Stimulated activated naive B cell treated with anti-CD40 and anti-IgM and Interleukin-4, amounts not matched to agents 10 μg/mL and 1 μg/mL and 100 μg/mL, for 72 hours (primary cell): ENCODE measurements around the gene MARCHF2.

Experiments used
- ATAC-seq, 2 donors: fragments of 150-1000 bp; cut with Tn5 transposase; replicated peaks; 2 replicates each; pipeline ENCODE4 v1.10.0; 2021; ENCODE audit warnings: moderate library complexity in 1 of 2
- DNase-seq: peaks from one replicate; pipeline ENCODE4 v3.0.0; 2021
- H3K27ac Mint-ChIP-seq: one replicate; pipeline ENCODE4 v1.8.0; 2022; ENCODE audit warnings: mild to moderate bottlenecking, mixed read lengths
- H3K27me3 Mint-ChIP-seq, 2 donors: one replicate each; pipeline ENCODE4 v1.8.0; 2022; ENCODE audit warnings: mixed read lengths in 2 of 2
- H3K36me3 Mint-ChIP-seq, 2 donors: one replicate each; pipeline ENCODE4 v1.8.0; 2022; ENCODE audit warnings: mixed read lengths in 2 of 2, mild to moderate bottlenecking in 1 of 2
- H3K4me1 Mint-ChIP-seq, 2 donors: one replicate each; pipeline ENCODE4 v1.8.0; 2022; ENCODE audit warnings: mixed read lengths in 2 of 2, mild to moderate bottlenecking in 1 of 2
- H3K4me3 Mint-ChIP-seq, 2 donors: one replicate each; pipeline ENCODE4 v1.8.0; 2022; ENCODE audit warnings: mild to moderate bottlenecking in 2 of 2, mixed read lengths in 2 of 2, moderate library complexity in 1 of 2
- H3K9me3 Mint-ChIP-seq, 2 donors: one replicate each; pipeline ENCODE4 v1.8.0; 2022; ENCODE audit warnings: mixed read lengths in 2 of 2, mild to moderate bottlenecking in 1 of 2

Gene MARCHF2

DNA sequence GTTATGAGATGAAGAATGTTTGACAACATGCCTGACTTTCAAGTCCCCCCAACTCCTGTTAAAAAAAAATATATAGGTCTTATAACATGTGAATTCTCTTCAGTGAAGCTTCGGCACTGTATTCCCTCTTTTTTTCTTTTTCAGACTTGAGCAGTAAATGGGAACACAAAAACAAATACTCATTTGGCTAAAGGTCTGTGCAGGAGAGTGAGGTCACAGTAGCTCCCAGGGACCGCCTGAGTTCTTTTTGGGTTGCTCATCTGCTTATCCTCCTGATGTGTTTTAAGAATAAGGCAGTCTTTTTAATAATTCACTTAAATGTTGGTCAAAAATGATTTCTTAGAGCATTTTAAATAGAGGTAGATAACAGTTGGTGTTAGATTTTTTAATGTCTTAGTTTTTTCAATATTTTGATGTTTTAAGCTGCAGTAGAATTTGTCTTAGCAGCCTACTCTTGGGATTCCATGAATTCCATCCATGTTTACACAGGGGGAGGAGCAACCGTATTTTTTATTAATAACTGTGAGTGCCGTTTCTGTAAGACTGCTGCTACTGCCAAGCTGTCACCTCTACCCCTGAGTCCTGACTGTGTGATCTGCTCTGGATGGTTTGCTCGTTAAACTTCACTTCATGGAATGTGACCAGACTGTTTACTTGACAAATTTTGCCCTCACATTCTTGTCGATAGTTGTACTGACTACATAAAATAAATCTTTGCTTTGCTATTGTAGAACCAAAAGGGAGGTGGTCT is 46.6 kb downstream of the MARCHF2 start:
- ATAC-seq (no peak), DNase-seq (no peak)
- peaks cover 21 to 46% of the 10 kb centered on the region in 2 donors for H3K4me1 Mint-ChIP-seq
- H3K4me3 Mint-ChIP-seq = no peak overlapping the region
- H3K9me3 Mint-ChIP-seq = no peaks in the 10 kb centered on the region
- H3K36me3 Mint-ChIP-seq = peaks cover 25 to 43% of the 10 kb centered on the region in 2 donors
- H3K27ac Mint-ChIP-seq = no peak overlapping the region
- H3K27me3 Mint-ChIP-seq = no peaks in the 10 kb centered on the region

DNA sequence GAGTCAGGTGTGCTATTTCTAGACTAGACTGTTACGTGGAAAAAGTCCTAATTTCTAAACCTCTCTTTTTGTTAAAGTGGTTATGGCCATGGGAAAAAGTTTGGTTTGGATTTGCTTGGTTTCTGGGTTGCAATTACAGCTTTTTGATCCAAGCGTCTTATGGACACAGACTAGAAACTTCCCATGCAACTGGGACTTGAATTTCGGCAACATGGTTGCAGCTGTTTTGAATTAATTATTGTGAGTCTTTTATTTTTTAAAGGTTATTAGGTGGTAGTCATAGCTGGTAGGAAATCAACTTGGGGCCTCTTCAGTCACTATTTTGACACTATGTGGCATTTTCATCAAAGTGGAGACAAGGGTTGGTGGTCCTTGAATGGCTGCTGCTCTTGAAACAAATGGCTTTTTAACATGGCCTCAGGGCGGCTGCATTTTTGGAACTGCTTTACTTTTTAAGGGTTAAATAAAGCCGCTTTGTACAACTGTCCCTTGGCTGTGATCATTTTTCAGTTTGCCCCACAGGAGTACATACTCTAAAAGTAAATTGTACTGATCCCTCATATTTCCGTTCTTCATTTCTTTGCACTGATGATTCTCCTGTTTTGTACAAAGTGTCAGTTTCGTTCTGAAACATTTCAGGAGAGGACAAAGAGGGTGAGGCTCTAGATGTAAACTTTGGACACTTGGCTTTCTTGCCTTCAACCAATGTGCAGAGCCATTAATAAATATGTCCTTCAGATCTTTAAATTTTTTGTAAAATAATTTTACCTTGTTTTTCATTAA is 47.6 kb downstream of the MARCHF2 start:
- no peak for ATAC-seq

GRCh38 chr19:8461376-8461775 is 48.3 kb downstream of the MARCHF2 start:
- DNase-seq (no peak), ATAC-seq (no peak)
- H3K9me3 Mint-ChIP-seq = no peaks in the 10 kb centered on the region
- no peak overlapping the region for H3K27ac Mint-ChIP-seq
- H3K27me3 Mint-ChIP-seq = no peaks in the 10 kb centered on the region
- H3K4me3 Mint-ChIP-seq = no peak overlapping the region
- H3K36me3 Mint-ChIP-seq = peaks cover 30 to 45% of the 10 kb centered on the region in 2 donors
- peaks cover 21 to 30% of the 10 kb centered on the region in 2 donors for H3K4me1 Mint-ChIP-seq

More for the DNA sequence above, 47.6 kb downstream of the MARCHF2 start:
- Mint-ChIP-seq H3K4me3 (no peak overlapping the region), H3K4me1 (peaks cover 21 to 36% of the 10 kb centered on the region in 2 donors), H3K9me3 (no peaks in the 10 kb centered on the region), H3K36me3 (peaks cover 28 to 45% of the 10 kb centered on the region in 2 donors), H3K27me3 (no peaks in the 10 kb centered on the region), H3K27ac (no peak overlapping the region)
- no peak for DNase-seq

- H3K27ac Mint-ChIP-seq = no peak overlapping the region
These were observed 48.8 kb downstream of the MARCHF2 start for GRCh38 chr19:8461891-8462290.

GRCh38 chr19:8462571-8462970 is 49.5 kb downstream of the MARCHF2 start:
- ATAC-seq = no peak
- Mint-ChIP-seq H3K27me3 (no peaks in the 10 kb centered on the region), H3K9me3 (no peaks in the 10 kb centered on the region), H3K27ac (no peak overlapping the region), H3K4me3 (no peak overlapping the region), H3K36me3 (peaks cover 40 to 52% of the 10 kb centered on the region in 2 donors), H3K4me1 (peaks cover 19 to 25% of the 10 kb centered on the region in 2 donors)
- no peak for DNase-seq

More at GRCh38 chr19:8461891-8462290, 48.8 kb downstream of the MARCHF2 start:
- H3K36me3 Mint-ChIP-seq = peaks cover 33 to 47% of the 10 kb centered on the region in 2 donors
- no peaks in the 10 kb centered on the region for H3K9me3 Mint-ChIP-seq
- H3K4me1 Mint-ChIP-seq = peaks cover 19 to 25% of the 10 kb centered on the region in 2 donors
- ATAC-seq (no peak), DNase-seq (no peak)
- no peak overlapping the region for H3K4me3 Mint-ChIP-seq
- H3K27me3 Mint-ChIP-seq = no peaks in the 10 kb centered on the region

DNA sequence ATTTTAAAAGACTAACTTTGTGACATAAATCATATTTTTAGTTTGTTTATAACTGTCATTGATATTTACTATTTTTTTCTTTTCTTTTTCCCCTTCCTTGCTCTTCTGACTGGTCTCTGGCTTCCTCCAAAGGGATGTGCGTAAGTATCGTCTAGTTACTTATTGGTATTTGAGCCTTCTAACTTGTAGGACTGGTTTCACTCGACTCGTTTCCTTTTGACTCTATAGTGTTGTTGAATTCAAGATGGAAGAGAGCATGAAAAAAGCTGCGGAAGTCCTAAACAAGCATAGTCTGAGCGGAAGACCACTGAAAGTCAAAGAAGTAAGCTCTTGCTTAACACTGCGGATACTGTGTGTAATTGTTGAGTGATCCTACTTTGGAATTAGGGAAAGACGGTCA is 50.3 kb downstream of the MARCHF2 start:
- no peak overlapping the region for H3K27ac Mint-ChIP-seq
- peaks cover 46 to 56% of the 10 kb centered on the region in 2 donors for H3K36me3 Mint-ChIP-seq
- no peak for DNase-seq

DNA sequence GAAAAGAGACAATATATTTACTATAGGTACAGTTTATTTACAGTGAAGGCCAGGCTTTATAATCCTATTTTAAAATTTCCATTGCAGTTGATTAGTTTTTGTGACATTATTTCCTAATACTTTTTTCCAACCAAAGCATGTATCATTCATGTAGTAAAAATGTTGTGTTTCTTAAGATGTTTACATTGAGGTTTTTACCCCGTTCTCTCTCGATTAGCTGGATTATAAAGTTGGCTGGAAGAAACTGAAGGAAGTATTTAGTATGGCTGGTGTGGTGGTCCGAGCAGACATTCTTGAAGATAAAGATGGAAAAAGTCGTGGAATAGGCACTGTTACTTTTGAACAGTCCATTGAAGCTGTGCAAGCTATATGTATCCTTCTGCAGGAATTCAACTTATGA is 52.9 kb downstream of the MARCHF2 start:
- no peaks in the 10 kb centered on the region for H3K27me3 Mint-ChIP-seq
- H3K4me1 Mint-ChIP-seq = peaks cover 7 to 17% of the 10 kb centered on the region in 2 donors
- no peak for DNase-seq
- H3K27ac Mint-ChIP-seq = no peak overlapping the region
- peaks cover 60 to 76% of the 10 kb centered on the region in 2 donors for H3K36me3 Mint-ChIP-seq
- H3K9me3 Mint-ChIP-seq = no peaks in the 10 kb centered on the region
- no peak overlapping the region for H3K4me3 Mint-ChIP-seq
- no peak for ATAC-seq

More for the DNA sequence above, 50.3 kb downstream of the MARCHF2 start:
- Mint-ChIP-seq H3K9me3 (no peaks in the 10 kb centered on the region), H3K4me3 (no peak overlapping the region), H3K27me3 (no peaks in the 10 kb centered on the region), H3K4me1 (peaks cover 17 to 21% of the 10 kb centered on the region in 2 donors)
- no peak for ATAC-seq

- DNase-seq = no peak
- no peak for ATAC-seq
- H3K4me1 Mint-ChIP-seq = peaks cover 21 to 27% of the 10 kb centered on the region in 2 donors
- no peaks in the 10 kb centered on the region for H3K27me3 Mint-ChIP-seq
- no peaks in the 10 kb centered on the region for H3K9me3 Mint-ChIP-seq
- H3K4me3 Mint-ChIP-seq = no peak overlapping the region
- H3K36me3 Mint-ChIP-seq = peaks cover 55 to 71% of the 10 kb centered on the region in 2 donors
- H3K27ac Mint-ChIP-seq = no peak overlapping the region
These were observed 55.0 kb downstream of the MARCHF2 start for GRCh38 chr19:8468124-8468523.

DNA sequence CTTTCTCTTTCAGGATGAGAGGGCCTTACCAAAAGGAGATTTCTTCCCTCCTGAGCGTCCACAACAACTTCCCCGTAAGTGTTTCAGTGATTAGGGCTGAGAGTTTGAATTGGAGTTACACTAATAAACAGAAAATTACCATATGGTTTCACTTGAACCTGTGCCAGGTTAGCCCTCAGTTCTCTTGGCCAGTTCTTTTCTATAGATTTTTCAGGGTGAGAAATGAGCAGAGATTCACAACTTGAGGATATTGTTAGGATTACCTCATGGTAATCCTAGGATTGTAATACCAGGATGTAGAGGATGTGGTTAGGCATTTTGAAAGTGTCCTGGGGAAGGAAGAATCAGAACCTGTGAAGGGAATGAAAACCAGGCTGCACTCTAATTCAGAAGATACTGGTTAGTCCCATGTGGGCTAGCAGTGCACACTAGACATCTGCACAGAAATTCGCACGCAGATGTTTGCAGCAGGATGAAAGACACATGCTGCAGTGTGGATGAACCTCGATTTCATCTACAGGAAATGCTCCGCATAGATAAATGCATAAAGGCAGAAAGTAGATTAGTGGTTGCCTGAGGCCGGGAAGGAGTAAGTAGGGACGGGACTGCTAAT is 55.8 kb downstream of the MARCHF2 start:
- Mint-ChIP-seq H3K36me3 (peaks cover 55 to 70% of the 10 kb centered on the region in 2 donors), H3K9me3 (no peaks in the 10 kb centered on the region), H3K27me3 (no peaks in the 10 kb centered on the region), H3K4me3 (no peak overlapping the region), H3K27ac (peak overlapping the region; percentile 6), H3K4me1 (peaks cover 23 to 35% of the 10 kb centered on the region in 2 donors)
- ATAC-seq = no peak
- DNase-seq = no peak

DNA sequence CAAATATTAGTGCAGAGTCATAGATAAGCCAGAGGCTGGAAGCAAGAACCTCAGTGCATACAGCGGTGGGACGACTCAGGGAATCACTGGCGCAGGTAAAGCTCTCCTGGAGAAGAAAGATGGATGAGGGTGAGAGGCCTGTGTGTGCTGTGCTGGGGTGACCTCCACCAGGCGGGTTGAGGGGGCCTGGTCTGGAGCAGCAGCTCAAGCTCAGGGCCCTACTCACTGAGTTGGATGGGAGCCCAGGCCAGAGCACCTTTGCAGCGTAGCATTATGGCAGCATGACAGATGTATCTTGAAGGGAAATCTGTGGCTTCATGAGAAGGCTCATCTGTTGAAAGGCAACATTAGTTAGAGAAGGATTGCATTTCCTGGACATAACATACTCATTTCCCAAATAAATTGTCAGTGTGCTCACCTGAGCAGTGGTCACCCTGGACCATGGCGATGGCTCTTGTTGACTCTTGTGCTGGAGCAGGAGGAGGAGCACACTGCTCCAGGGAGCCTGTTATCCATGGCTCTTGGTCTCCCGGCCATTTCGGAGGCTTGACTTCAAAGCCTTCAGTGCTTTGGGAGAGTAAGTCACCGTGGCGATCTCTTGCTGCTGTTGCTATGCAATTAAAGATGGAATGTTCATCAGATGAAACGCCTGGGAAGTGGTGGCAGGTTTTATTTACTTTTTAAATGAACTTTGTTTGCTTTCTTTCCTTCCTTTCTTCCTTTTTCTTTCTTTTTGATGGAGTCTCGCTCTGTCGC is 56.7 kb downstream of the MARCHF2 start:
- Mint-ChIP-seq H3K4me3 (no peak overlapping the region), H3K27ac (peak overlapping the region; percentile 66), H3K36me3 (peaks cover 62 to 69% of the 10 kb centered on the region in 2 donors), H3K4me1 (peaks cover 31 to 44% of the 10 kb centered on the region in 2 donors), H3K27me3 (no peaks in the 10 kb centered on the region), H3K9me3 (no peaks in the 10 kb centered on the region)
- DNase-seq = no peak
- no peak for ATAC-seq

DNA sequence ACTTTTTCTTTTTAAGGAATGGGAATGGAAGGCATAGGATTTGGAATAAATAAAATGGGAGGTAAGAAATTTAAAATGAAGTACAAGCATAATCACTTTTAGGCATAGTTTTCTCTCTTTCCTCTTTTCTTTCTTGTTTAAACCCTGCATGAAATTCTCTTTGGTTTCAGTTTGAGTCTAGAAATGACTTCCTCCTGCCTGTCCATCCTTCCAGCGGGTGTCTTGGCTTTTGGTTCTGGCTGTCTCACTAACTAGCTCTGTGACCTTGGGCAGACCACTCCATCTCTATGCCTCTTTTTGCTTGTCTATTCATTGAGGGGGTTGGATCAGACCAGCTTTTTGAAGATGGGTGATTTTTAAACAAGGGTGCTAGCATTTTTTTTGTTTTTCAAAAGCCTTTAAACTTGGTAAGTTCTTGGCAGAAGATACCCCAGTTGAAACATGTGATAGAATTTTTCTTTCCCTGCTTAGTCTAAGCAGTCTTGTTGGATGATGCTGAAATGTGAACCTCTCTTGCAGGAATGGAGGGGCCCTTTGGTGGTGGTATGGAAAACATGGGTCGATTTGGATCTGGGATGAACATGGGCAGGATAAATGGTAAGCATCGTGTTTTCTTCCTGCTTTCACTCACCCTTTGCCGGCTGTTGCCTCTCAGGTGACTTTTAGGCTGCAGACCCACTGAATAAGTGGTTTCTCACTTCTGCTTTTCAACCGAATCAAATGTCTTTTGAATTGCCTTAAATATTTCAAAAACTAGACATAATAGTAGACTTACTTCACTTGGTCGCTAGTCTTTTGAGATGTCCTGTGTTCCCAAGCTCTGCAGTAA is 60.8 kb downstream of the MARCHF2 start:
- Mint-ChIP-seq H3K27ac (peak overlapping the region; percentile 86), H3K9me3 (no peaks in the 10 kb centered on the region), H3K4me1 (peaks cover 39 to 61% of the 10 kb centered on the region in 2 donors), H3K27me3 (no peaks in the 10 kb centered on the region), H3K4me3 (peak overlapping the region; percentile 48 to 71), H3K36me3 (peaks cover 57 to 58% of the 10 kb centered on the region in 2 donors)
- ATAC-seq (peak; percentile 91 to 93), DNase-seq (no peak)

DNA sequence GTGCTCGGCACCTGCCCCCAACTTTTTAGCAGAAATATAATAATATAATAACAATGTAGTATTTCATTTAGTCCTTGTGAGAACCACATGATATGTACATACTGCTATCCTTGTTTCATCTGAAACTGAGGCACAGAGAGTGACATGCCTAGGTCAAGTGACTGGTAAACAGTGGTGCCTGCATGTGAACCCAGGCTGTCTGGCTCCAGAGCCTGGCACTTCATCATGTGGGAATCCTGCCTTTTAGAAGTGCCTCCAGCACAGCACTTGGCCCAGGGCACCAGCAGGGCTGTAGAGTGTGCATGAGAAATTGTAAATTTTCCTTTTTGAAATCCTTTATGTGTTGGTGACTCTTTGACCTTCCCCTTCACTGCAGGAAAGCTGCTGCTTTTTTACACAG is 61.9 kb downstream of the MARCHF2 start:
- no peak for DNase-seq
- peaks cover 39 to 61% of the 10 kb centered on the region in 2 donors for H3K4me1 Mint-ChIP-seq

GRCh38 chr19:8476524-8476923 is 63.4 kb downstream of the MARCHF2 start:
- DNase-seq = no peak
- ATAC-seq = no peak
- Mint-ChIP-seq H3K27me3 (no peaks in the 10 kb centered on the region), H3K9me3 (no peaks in the 10 kb centered on the region), H3K4me3 (no peak overlapping the region), H3K27ac (peak overlapping the region; percentile 56), H3K36me3 (peaks cover 44 to 50% of the 10 kb centered on the region in 2 donors), H3K4me1 (peaks cover 32 to 49% of the 10 kb centered on the region in 2 donors)

More for the DNA sequence above, 61.9 kb downstream of the MARCHF2 start:
- Mint-ChIP-seq H3K9me3 (no peaks in the 10 kb centered on the region), H3K27ac (peak overlapping the region; percentile 80), H3K4me3 (no peak overlapping the region), H3K36me3 (peaks cover 47 to 49% of the 10 kb centered on the region in 2 donors), H3K27me3 (no peaks in the 10 kb centered on the region)
- ATAC-seq = no peak
